IMR-90 (cell line): ENCODE results near the gene NR6A1. TPM values are rescaled to one million over a fixed set of nuclear protein-coding genes. Genes with fewer than 3 reads are reported as not detected.

Experiments used
- ATAC-seq: fragments of 200-7000 bp; cut with Tn5 transposase; 2 replicates; pipeline ENCODE4 v1.9.1; 2020; ENCODE audit warnings: low read depth, mild to moderate bottlenecking, moderate library complexity
- BruUV-seq: library from RNA; stranded (reverse); fragments of 400-500 nt; replicated peaks from 2 replicates; lab custom pipeline; 2021; lab: Mats Ljungman, UMichigan
- CTCF ChIA-PET: fragments of 300-600 bp; formaldehyde crosslinking; extraction: SDS; loops from one replicate; lab custom pipeline; 2021; ENCODE audit warnings: antibody characterized with exemption; lab: Yijun Ruan, JAX
- POLR2A ChIA-PET: fragments of 300-600 bp; sonication (Branson Sonifier 250); formaldehyde crosslinking; loops from one replicate; lab custom pipeline; 2022; ENCODE audit warnings: antibody characterized with exemption; ENCODE audit not compliant: unreplicated experiment; lab: Charles Lee
- DNase-seq: peaks from one replicate; pipeline ENCODE4 v3.0.0; 2013
- H2AFZ ChIP-seq: replicated peaks from 2 replicates; pipeline ENCODE3; 2013; ENCODE audit warnings: low read length, mild to moderate bottlenecking; ENCODE audit not compliant: poor library complexity
- H2AK5ac ChIP-seq: 2 replicates; pipeline ENCODE4 v1.6.1; 2013; ENCODE audit warnings: low read depth, low read length, inconsistent platforms
- H2AK9ac ChIP-seq: replicated peaks from 2 replicates; pipeline ENCODE3; 2013; ENCODE audit warnings: mild to moderate bottlenecking, low read depth, low read length, moderate library complexity; ENCODE audit not compliant: poor library complexity
- H2BK120ac ChIP-seq: 2 replicates; pipeline ENCODE4 v1.6.1; 2013; ENCODE audit warnings: low read depth, low read length, inconsistent platforms
- H2BK15ac ChIP-seq: 3 replicates; pipeline ENCODE4 v1.6.1; 2013; ENCODE audit warnings: low read depth, low read length, inconsistent platforms
- H2BK20ac ChIP-seq: 2 replicates; pipeline ENCODE4 v1.6.1; 2013; ENCODE audit warnings: low read depth, mild to moderate bottlenecking, inconsistent platforms, low read length, moderate library complexity
- H2BK5ac ChIP-seq: 2 replicates; pipeline ENCODE4 v1.6.1; 2013; ENCODE audit warnings: mild to moderate bottlenecking, low read depth, low read length, inconsistent platforms; ENCODE audit not compliant: poor library complexity, severe bottlenecking
- H3K14ac ChIP-seq: replicated peaks from 2 replicates; pipeline ENCODE4 v1.6.1; 2013; ENCODE audit warnings: low read depth, low read length, inconsistent platforms
- H3K18ac ChIP-seq: 2 replicates; pipeline ENCODE4 v1.6.1; 2013; ENCODE audit warnings: low read depth, low read length, control low read depth
- H3K23ac ChIP-seq: 2 replicates; pipeline ENCODE4 v1.6.1; 2013; ENCODE audit warnings: low read depth, low read length, inconsistent platforms
- H3K27ac ChIP-seq: 2 replicates; pipeline ENCODE4 v1.5.1; 2013; ENCODE audit warnings: mild to moderate bottlenecking, control low read depth, low read length; ENCODE audit not compliant: insufficient read depth
- H3K27me3 ChIP-seq: 2 replicates; pipeline ENCODE4 v1.6.1; 2013; ENCODE audit warnings: low read length; ENCODE audit not compliant: control insufficient read depth, insufficient read depth
- H3K36me3 ChIP-seq: 2 replicates; pipeline ENCODE4 v1.6.1; 2013; ENCODE audit warnings: low read length, mixed read lengths; ENCODE audit not compliant: control insufficient read depth, insufficient read depth
- H3K4ac ChIP-seq: 2 replicates; pipeline ENCODE4 v1.6.1; 2013; ENCODE audit warnings: low read depth, low read length, inconsistent platforms
- H3K4me1 ChIP-seq: 2 replicates; pipeline ENCODE4 v1.6.1; 2013; ENCODE audit warnings: low read length, mixed read lengths; ENCODE audit not compliant: control insufficient read depth, insufficient read depth
- H3K4me2 ChIP-seq: 2 replicates; pipeline ENCODE4 v1.6.1; 2013; ENCODE audit warnings: low read depth, mild to moderate bottlenecking, control low read depth, low read length, moderate library complexity
- H3K4me3 ChIP-seq: 2 replicates; pipeline ENCODE4 v1.5.1; 2013; ENCODE audit warnings: low read depth, mild to moderate bottlenecking, control low read depth, low read length, moderate library complexity; ENCODE audit not compliant: insufficient read depth
- H3K56ac ChIP-seq: 2 replicates; pipeline ENCODE4 v1.6.1; 2013; ENCODE audit warnings: low read length, inconsistent platforms; ENCODE audit not compliant: insufficient read depth; ENCODE audit errors: extremely low read depth
- H3K79me1 ChIP-seq, 2 experiments: 2 replicates each; pipeline ENCODE4 v1.6.1; 2013; ENCODE audit warnings: low read length in 2 of 2, inconsistent platforms in 1 of 2, low read depth in 1 of 2
- H3K9ac ChIP-seq: 2 replicates; pipeline ENCODE4 v1.6.1; 2013; ENCODE audit warnings: low read depth, low read length, control low read depth
- H3K9me1 ChIP-seq: 2 replicates; pipeline ENCODE4 v1.6.1; 2013; ENCODE audit warnings: low read length, inconsistent platforms; ENCODE audit not compliant: insufficient read depth
- H3K9me3 ChIP-seq: 2 replicates; pipeline ENCODE4 v1.6.1; 2013; ENCODE audit warnings: low read length; ENCODE audit not compliant: control insufficient read depth, insufficient read depth
- H4K20me1 ChIP-seq: 2 replicates; pipeline ENCODE4 v1.6.1; 2013; ENCODE audit warnings: low read length, inconsistent platforms; ENCODE audit not compliant: insufficient read depth
- H4K5ac ChIP-seq: 2 replicates; pipeline ENCODE4 v1.6.1; 2013; ENCODE audit warnings: mild to moderate bottlenecking, low read depth, low read length, control low read depth
- H4K8ac ChIP-seq, 2 experiments: 2 replicates each; pipeline ENCODE4 v1.6.1; 2013; ENCODE audit warnings: low read depth in 2 of 2, low read length in 2 of 2, control low read depth in 1 of 2, inconsistent platforms in 1 of 2
- H4K91ac ChIP-seq: 2 replicates; pipeline ENCODE4 v1.6.1; 2013; ENCODE audit warnings: low read depth, low read length, inconsistent platforms; ENCODE audit not compliant: insufficient read depth
- MXI1 ChIP-seq: IDR thresholded peaks from 2 replicates; pipeline ENCODE4 v1.6.1; 2012; ENCODE audit warnings: low read depth, mild to moderate bottlenecking, low read length, moderate library complexity, borderline replicate concordance
- WGBS, 2 experiments: methylation state at CpG; one replicate each; pipeline versions ENCODE4 v1.1.5 to v1.1.7; 2013; ENCODE audit warnings: missing lambda C conversion rate in 2 of 2; ENCODE audit not compliant: insufficient read length in 1 of 2; ENCODE audit errors: extremely low coverage in 2 of 2; 5-methylcytosine and 5-hydroxymethylcytosine counted together
- dilution Hi-C: fragments of 300-500 bp; cut with HindIII; formaldehyde crosslinking; loops from one replicate; pipeline ENCODE4 v1.14.3; 2018; ENCODE audit warnings: low sequenced_read_pairs; ENCODE audit not compliant: unreplicated experiment
- in situ Hi-C: fragments of 300-500 bp; cut with MboI; formaldehyde crosslinking; loops from 3 replicates; pipeline ENCODE4 v1.14.3; 2019; ENCODE audit warnings: low sequenced_read_pairs, inconsistent platforms, mixed read lengths
- intact Hi-C: fragments of 100-400 bp; cut with micrococcal nuclease; formaldehyde crosslinking; loops from 2 replicates; pipeline ENCODE4 v1.10.0; 2022
- polyA plus RNA-seq, 3 experiments: library from polyadenylated mRNA; depleted of rRNA; stranded (reverse); fragments of >200 nt; gene quantifications; 2 replicates each; pipeline ENCODE4 v1.2.3, GENCODE V29; 2012; ENCODE audit warnings: low replicate concordance in 1 of 3
- total RNA-seq: library from RNA; depleted of rRNA; stranded (reverse); fragments of >200 nt; gene quantifications from 2 replicates; pipeline ENCODE4 v1.2.3, GENCODE V29; 2012

NR6A1 gene
- total and polyA plus RNA-seq, 2 of the 4 experiments (the other 2 are of a cell fraction): 0.14 to 0.36 TPM

- H3K14ac ChIP-seq: no peak overlapping the region
- no peak overlapping the region for H3K27ac ChIP-seq
- peak overlapping the region; percentile 65; the same call in 1 of the 2 replicates for H3K23ac ChIP-seq
- no peak overlapping the region for H3K4me3 ChIP-seq
- no peak overlapping the region for H3K56ac ChIP-seq
- H4K91ac ChIP-seq: peak overlapping the region; percentile 3; the same call in 1 of the 2 replicates
- peak overlapping the region; percentile 78 for H3K4ac ChIP-seq
- no peaks in the 10 kb centered on the region for H3K9me3 ChIP-seq
- intact Hi-C loops (no loop called here), in situ Hi-C loops (no loop called here), dilution Hi-C loops (no loop called here)
- H2BK5ac ChIP-seq: peak overlapping the region; percentile 46
- BruUV-seq: no TSS peak
- H2BK15ac ChIP-seq: peak overlapping the region; percentile 28; the same call in 1 of the 3 replicates
- TF ChIP-seq MXI1: no peak
- H4K8ac ChIP-seq: peak overlapping the region in 1 of 2 experiments; percentile 63; a peak in 1 of 4 replicates
- H3K4me1 ChIP-seq: peaks cover 24% of the 10 kb centered on the region
- no peak overlapping the region for H2AFZ ChIP-seq
- peak overlapping the region; percentile 66; the same call in 1 of the 2 replicates for H2BK20ac ChIP-seq
- peak overlapping the region; percentile 59 for H2BK120ac ChIP-seq
- H3K4me2 ChIP-seq: no peak overlapping the region
- H3K27me3 ChIP-seq: no peaks in the 10 kb centered on the region
- H3K9me1 ChIP-seq: peaks cover 11% of the 10 kb centered on the region
- peak overlapping the region; percentile 27; the same call in 1 of the 2 replicates for H3K18ac ChIP-seq
- no peaks in the 10 kb centered on the region for H4K20me1 ChIP-seq
- DNase-seq (no peak), ATAC-seq (no peak)
- peak overlapping the region; percentile 61; the same call in 1 of the 2 replicates for H2AK5ac ChIP-seq
- peaks cover 16 to 42% of the 10 kb centered on the region in 2 experiments for H3K79me1 ChIP-seq
- no peak overlapping the region for H2AK9ac ChIP-seq
- no CpG with 5 or more reads among the region's 3 CpGs for WGBS, 2 experiments
- H3K9ac ChIP-seq: no peak overlapping the region
- peak overlapping the region; percentile 22; the same call in 1 of the 2 replicates for H4K5ac ChIP-seq
- ChIA-PET CTCF (no interaction called here), POLR2A (no interaction called here)
- H3K36me3 ChIP-seq: 0 out of 2 replicates have a peak, but pooled peaks cover 2% of the 10 kb centered on the region
These were observed 77.7 kb downstream of the NR6A1 start for GRCh38 chr9:124693403-124693802.
